NCI-H2227 treated with DMSO at 0.1 percent for 48 hours (cell line): ENCODE data around the gene ASB2.

Experiments
- DNase-seq: peaks from one replicate; lab custom pipeline; 2025; lab: John Stamatoyannopoulos, UW

ASB2 gene

DNA sequence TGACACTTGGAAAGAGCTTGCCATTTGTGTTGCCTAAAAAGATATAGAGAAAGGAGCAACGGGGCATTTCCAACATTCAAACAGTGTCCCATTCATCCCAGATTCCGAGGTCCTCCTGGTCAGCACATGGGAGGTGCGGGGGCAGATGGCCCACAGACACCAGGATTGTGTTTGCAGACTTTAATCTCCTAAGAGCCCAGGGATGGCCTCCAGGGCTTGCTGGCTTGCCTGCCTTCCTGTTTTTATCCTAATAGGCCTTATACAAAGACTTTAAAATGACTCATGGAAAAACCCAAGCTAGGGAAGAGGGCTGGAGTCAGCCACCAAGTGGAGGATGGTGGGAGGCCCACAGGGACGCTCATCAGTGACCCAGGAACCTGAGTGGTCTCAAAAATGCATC lies 70.7 kb downstream of the ASB2 start:
- no peak for DNase-seq

- no peak for DNase-seq
These were observed 72.8 kb downstream of the ASB2 start for GRCh38 chr14:93903342-93904184.

GRCh38 chr14:93902619-93903307 lies 73.6 kb downstream of the ASB2 start:
- DNase-seq: no peak

DNA sequence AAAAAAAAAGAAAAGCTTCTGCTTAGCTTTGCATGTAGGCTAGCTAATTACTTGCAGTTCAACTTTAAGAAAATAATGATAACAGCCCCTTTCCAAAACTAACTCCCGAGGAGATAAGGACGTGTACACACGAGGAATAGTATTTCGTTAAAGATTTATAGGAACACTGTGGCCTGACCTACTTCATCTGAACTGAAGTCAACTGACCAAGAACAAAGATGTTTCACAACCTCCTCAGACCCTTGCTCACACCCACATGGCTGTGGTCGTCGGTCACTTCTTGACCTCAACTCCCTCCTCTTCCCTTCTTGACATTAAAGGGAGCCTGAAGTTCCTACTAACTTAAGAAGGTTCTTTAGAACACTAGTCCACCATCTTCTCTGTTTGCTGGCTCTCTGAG lies 74.6 kb downstream of the ASB2 start:
- no peak for DNase-seq

DNA sequence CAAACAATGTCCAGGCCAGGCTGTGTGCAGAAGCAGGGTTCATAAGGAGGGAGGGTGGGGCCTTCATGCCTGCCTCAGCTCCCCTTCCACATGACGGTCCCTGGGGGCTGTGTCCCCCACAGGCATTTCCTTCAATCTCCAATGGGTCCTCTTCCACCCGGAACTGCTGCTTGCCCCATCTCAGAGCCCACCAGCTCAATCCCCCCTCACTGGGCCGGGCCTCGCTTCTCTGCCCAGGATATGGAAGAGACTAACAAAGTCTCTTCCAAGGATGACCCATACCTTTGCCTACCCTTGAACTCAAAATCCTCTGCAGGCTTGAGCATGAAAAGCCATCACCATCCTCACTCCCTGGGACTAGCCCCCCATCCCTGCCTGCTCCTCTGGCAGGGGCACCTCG lies 77.6 kb downstream of the ASB2 start:
- DNase-seq: no peak

DNA sequence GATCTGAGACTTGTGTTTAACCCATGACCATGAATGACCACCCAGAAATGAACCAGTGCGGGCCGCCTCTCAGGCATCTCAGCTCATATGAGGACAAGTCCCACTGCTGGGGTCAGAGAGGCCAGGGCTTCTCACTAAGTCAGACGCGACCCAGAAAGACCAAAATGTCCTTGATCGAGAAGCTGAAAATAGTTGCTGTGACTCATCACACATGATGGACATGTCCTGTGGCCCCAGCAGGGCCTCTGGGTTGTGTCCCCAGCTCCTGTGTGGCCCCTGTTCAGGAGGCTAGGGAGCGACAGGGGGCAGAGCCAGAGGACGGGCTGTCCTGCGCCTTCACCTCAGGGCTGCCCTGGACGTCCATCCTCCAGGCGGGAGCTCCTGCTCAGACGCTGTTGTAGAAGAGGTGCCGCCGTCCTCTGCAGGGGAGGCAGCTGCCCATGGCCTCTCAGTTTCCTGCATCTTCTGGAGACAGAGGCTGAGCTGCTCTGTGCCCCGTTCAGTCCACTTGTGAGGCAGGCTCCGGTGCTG lies 78.2 kb downstream of the ASB2 start:
- no peak for DNase-seq

GRCh38 chr14:93897476-93897845 lies 78.9 kb downstream of the ASB2 start:
- no peak for DNase-seq

GRCh38 chr14:93895023-93895604 lies 81.3 kb downstream of the ASB2 start:
- peak; percentile 1 for DNase-seq

DNA sequence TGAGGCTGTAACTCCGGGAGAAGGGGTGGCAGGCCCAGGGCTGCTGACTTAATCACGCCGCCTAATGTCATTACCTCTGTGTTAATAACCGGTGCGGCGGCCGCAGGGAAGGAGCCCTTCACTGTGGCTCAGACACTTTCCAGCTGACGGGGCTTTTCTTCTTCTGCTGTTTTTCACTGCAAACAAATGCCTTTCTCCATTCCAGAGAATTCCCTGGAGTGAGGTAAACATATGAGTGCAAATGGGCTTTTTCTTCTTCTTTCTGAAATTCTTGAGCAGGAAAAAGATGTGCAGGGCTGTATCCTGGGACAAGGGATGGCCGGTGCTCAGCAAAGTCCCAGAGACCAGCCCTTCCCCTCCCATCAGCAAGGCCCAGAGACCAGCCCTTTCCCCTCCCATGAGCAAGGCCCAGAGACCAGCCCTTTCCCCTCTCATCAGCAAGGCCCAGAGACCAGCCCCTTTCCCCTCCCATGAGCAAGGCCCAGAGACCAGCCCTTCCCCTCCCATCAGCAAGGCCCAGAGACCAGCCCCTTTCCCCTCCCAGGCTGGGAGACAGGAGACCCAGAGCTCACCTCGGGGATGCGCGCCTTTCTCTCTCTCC lies 82.6 kb downstream of the ASB2 start:
- no peak for DNase-seq

GRCh38 chr14:93892923-93893558 lies 83.3 kb downstream of the ASB2 start:
- DNase-seq: peak; percentile 38

DNA sequence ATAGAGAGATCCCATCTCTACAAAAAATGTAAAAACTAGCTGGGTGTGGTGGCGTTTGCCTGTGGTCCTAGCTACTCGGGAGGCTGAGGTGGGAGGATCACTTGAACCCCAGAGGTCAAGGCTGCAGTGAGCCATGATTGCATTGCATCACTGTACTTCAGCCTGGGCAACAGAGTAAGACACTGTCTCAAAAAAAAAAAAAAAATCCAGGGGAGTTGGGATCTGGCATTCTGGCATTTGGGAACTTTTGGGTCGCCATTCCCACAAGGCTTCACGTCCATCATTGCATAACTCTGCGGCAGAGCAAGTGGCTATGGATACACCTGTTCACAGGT lies 83.9 kb downstream of the ASB2 start:
- no peak for DNase-seq

DNA sequence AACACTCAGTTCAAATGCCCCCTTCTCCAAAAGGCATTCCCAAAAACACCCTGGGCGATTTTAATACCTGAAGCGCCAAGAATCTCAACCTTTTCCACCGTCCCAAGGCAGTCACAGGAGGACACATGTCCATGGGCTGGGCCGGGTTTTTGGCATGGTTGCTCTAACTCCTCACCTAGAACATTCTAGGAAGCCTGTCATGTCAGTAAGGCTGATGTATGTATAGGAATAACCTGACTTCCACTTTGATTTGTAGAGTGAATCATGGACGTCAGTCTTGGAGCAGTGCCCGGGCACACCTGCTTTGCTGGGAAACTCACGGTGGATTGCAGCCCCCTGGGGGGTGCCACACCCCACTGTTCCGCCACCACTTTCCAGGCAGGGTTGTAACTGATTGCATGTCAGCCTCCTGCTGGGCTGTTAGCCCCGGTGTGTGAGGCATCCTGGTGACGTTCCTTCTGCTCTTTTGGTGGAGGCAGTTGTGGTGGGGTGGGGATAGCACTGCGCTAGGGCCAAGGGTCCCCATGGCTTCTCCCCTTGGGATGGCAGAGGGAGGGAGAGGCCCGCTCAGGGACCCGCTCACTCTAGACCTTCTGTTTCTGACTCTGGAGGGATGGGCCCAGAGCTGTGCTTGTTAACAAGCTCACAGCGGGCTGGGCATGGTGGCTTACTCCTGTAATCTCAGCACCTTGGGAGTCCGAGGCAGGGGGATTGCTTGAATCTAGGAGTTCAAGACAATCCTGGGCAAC lies 84.4 kb downstream of the ASB2 start:
- DNase-seq: no peak

DNA sequence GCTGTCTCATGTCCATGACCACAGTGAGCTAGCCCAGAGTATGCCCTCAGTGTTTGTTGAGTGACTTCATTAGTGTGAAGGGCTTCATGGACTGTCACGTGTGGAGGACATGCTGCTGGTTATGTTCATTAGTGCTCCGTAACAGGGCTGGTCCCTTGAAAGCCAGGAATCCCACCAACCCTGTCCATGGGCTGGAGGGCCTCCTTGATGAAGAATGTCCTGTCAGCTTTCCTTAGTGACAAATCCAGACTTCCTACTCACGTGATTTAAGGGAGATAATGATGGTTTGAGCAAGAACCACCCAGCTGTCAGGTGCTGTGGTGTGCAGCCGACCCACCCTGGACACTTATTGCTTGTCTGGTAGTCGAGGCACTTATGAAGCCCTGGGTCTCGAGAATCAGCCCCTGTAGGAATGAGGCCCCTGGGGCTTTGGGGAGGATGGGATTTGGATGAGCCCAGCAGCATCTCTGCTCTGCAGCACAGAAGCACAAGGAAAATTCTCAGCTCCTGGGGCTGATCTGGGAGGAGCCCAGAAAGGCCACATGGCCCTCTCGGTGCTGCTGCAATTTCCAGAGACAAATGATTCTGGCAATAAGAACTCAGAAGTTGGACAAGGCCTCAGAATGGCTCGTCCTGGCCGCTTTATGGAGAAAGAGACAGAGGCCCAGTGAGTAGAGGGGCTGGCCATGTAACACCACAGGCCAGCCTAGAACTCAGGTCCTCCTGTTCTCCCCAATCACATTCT lies 86.5 kb downstream of the ASB2 start:
- DNase-seq: no peak

DNA sequence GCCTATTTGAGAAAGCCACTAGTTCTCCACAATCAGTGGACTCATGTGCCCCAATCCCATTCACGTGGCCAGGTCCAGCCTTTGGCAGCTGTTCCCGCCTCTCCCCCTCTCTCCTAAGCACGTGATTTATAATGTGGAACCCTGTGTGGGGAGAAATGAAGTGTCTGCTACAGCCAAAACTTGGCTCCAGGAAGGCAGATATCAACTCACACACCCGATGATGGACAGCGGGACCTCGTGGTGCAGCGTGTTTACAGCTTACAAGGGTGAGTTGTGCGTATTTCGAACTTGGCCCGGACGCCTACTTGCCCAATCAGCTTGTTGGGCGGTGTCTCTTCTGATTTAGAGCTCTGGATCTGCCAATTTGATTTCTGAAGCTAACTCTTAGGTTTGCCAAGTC lies 87.4 kb downstream of the ASB2 start:
- no peak for DNase-seq

DNA sequence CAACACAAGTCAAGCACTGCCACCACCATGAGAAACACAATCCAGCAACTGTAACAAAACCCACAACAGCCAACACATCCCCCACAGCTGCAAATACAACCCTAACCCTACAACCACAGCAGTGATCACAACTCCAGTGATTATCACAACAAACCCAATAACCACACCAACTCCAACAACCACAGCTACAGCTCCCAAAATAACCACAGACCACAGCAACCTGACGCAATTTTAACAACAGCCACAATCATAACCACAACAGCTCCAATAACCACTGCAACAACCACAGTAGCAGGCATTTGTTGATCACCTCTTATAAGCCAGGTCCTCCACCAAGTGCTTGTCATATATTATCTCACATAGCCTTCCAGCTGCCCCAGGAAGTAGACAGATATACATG lies 91.4 kb downstream of the ASB2 start:
- DNase-seq: no peak
